ENCODE measurements around the gene SPACA7.
"Not testable (repeated sequence)": the region's sequence is repeated elsewhere in the genome, so short reads cannot be mapped to it uniquely, and the experiment has no call there.

The SPACA7 gene

GRCh38 chr13:112417079-112417478, 40.9 kb downstream of the SPACA7 start:
- no peak overlapping the region for H3K4me3 ChIP-seq (ENCODE audit: low read length in 2 of 2)
- no peaks in the 10 kb centered on the region for H3K4me1 ChIP-seq (ENCODE audit: control insufficient read depth, insufficient read depth, low read length)
- peaks cover 16 to 34% of the 10 kb centered on the region in 2 donors for H3K9me3 ChIP-seq (ENCODE audit: control insufficient read depth in 2 of 2, low read length in 2 of 2)
- H3K27me3 ChIP-seq (ENCODE audit: control insufficient read depth in 1 of 2, insufficient read depth in 2 of 2, low read length in 2 of 2), result no peaks in the 10 kb centered on the region
- no peaks in the 10 kb centered on the region for H3K36me3 ChIP-seq (ENCODE audit: control insufficient read depth in 2 of 2, insufficient read depth in 2 of 2, low read length in 2 of 2)
- no peak overlapping the region for H3K9ac ChIP-seq (ENCODE audit: low read length in 2 of 2)
- H3K27ac ChIP-seq (ENCODE audit: low read length), result no peak overlapping the region

- H3K27ac ChIP-seq (ENCODE audit: low read length), result no peak overlapping the region
- no peaks in the 10 kb centered on the region for H3K36me3 ChIP-seq (ENCODE audit: control insufficient read depth in 2 of 2, insufficient read depth in 2 of 2, low read length in 2 of 2)
- H3K9me3 ChIP-seq (ENCODE audit: control insufficient read depth in 2 of 2, low read length in 2 of 2), result peaks cover 11 to 21% of the 10 kb centered on the region in 2 donors
- H3K4me1 ChIP-seq (ENCODE audit: control insufficient read depth, insufficient read depth, low read length), result no peaks in the 10 kb centered on the region
- no peak overlapping the region for H3K4me3 ChIP-seq (ENCODE audit: low read length in 2 of 2)
- H3K27me3 ChIP-seq (ENCODE audit: control insufficient read depth in 1 of 2, insufficient read depth in 2 of 2, low read length in 2 of 2), result no peaks in the 10 kb centered on the region
- no peak overlapping the region for H3K9ac ChIP-seq (ENCODE audit: low read length in 2 of 2)
Observed at GRCh38 chr13:112424098-112424497, 47.9 kb downstream of the SPACA7 start.

GRCh38 chr13:112428704-112429103, 52.5 kb downstream of the SPACA7 start:
- no peak overlapping the region for H3K9ac ChIP-seq (ENCODE audit: low read length in 2 of 2)

GRCh38 chr13:112431734-112432133, 55.6 kb downstream of the SPACA7 start:
- peaks cover 6 to 8% of the 10 kb centered on the region in 2 donors for H3K9me3 ChIP-seq (ENCODE audit: control insufficient read depth in 2 of 2, low read length in 2 of 2)
- no peak overlapping the region for H3K4me3 ChIP-seq (ENCODE audit: low read length in 2 of 2)
- peaks cover 0 to 2% of the 10 kb centered on the region in 2 donors for H3K27me3 ChIP-seq (ENCODE audit: control insufficient read depth in 1 of 2, insufficient read depth in 2 of 2, low read length in 2 of 2)
- H3K36me3 ChIP-seq (ENCODE audit: control insufficient read depth in 2 of 2, insufficient read depth in 2 of 2, low read length in 2 of 2), result no peaks in the 10 kb centered on the region
- no peak overlapping the region for H3K27ac ChIP-seq (ENCODE audit: low read length)
- H3K9ac ChIP-seq (ENCODE audit: low read length in 2 of 2), result no peak overlapping the region
- no peaks in the 10 kb centered on the region for H3K4me1 ChIP-seq (ENCODE audit: control insufficient read depth, insufficient read depth, low read length)

More at GRCh38 chr13:112428704-112429103, 52.5 kb downstream of the SPACA7 start:
- Histone ChIP-seq H3K4me3 (ENCODE audit: low read length in 2 of 2) (no peak overlapping the region), H3K9me3 (ENCODE audit: control insufficient read depth in 2 of 2, low read length in 2 of 2) (peaks cover 2 to 15% of the 10 kb centered on the region in 2 donors), H3K4me1 (ENCODE audit: control insufficient read depth, insufficient read depth, low read length) (no peaks in the 10 kb centered on the region), H3K36me3 (ENCODE audit: control insufficient read depth in 2 of 2, insufficient read depth in 2 of 2, low read length in 2 of 2) (no peaks in the 10 kb centered on the region), H3K27me3 (ENCODE audit: control insufficient read depth in 1 of 2, insufficient read depth in 2 of 2, low read length in 2 of 2) (peaks cover 0 to 2% of the 10 kb centered on the region in 2 donors), H3K27ac (ENCODE audit: low read length) (no peak overlapping the region)

DNA sequence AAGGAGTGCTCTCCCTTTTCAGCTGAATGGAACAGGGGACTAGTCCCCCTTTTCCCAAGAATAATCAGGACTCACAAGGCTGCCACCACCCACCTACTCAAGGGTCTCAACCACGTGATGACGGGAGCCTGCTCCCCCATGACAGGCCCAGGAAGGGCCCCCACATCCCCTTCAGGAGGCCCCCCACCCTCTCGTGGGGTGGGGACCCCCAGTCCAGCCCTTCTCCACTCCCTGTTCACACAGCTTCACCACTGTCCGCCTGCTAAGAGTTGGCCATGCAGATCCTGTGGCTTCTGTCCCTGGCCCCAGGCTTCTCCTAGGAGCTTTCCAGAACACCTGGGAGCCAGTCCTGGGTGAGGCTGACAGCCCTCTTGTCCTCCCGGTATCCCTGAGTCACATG, 56.6 kb downstream of the SPACA7 start:
- not testable (repeated sequence) for H3K9ac ChIP-seq (ENCODE audit: low read length in 2 of 2); H3K27ac ChIP-seq (ENCODE audit: low read length); H3K9me3 ChIP-seq (ENCODE audit: control insufficient read depth in 2 of 2, low read length in 2 of 2); H3K4me3 ChIP-seq (ENCODE audit: low read length in 2 of 2); H3K36me3 ChIP-seq (ENCODE audit: control insufficient read depth in 2 of 2, insufficient read depth in 2 of 2, low read length in 2 of 2); H3K27me3 ChIP-seq (ENCODE audit: control insufficient read depth in 1 of 2, insufficient read depth in 2 of 2, low read length in 2 of 2); H3K4me1 ChIP-seq (ENCODE audit: control insufficient read depth, insufficient read depth, low read length)

- H3K9me3 ChIP-seq (ENCODE audit: control insufficient read depth in 2 of 2, low read length in 2 of 2); H3K9ac ChIP-seq (ENCODE audit: low read length in 2 of 2); H3K4me1 ChIP-seq (ENCODE audit: control insufficient read depth, insufficient read depth, low read length); H3K36me3 ChIP-seq (ENCODE audit: control insufficient read depth in 2 of 2, insufficient read depth in 2 of 2, low read length in 2 of 2); H3K27me3 ChIP-seq (ENCODE audit: control insufficient read depth in 1 of 2, insufficient read depth in 2 of 2, low read length in 2 of 2); H3K4me3 ChIP-seq (ENCODE audit: low read length in 2 of 2); H3K27ac ChIP-seq (ENCODE audit: low read length): not testable (repeated sequence)
Observed at GRCh38 chr13:112433517-112433916, 57.4 kb downstream of the SPACA7 start.

DNA sequence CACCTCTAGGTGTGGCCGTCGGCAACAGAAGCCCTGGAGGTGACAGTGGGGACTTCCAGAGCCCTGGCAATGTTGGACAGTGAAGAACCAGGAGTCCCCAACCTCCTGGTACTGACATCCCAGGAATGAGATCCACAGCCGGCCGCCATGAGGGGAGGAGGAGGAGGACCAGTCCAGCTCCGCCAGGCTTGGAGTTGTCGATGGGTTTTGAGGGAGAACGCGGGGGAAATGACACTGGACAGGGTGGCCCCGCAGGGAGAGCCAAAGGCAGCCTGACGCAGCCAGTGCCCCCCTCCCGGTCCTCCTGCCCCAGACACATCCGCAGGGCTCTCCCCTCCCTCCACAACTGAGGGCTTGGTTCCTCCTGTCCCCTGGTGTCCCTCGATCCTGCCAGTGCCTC, 57.9 kb downstream of the SPACA7 start:
- H3K27ac ChIP-seq (ENCODE audit: low read length), result no peak overlapping the region
- no peak overlapping the region for H3K4me3 ChIP-seq (ENCODE audit: low read length in 2 of 2)
- no peaks in the 10 kb centered on the region for H3K36me3 ChIP-seq (ENCODE audit: control insufficient read depth in 2 of 2, insufficient read depth in 2 of 2, low read length in 2 of 2)
- no peak overlapping the region for H3K9ac ChIP-seq (ENCODE audit: low read length in 2 of 2)
- H3K27me3 ChIP-seq (ENCODE audit: control insufficient read depth in 1 of 2, insufficient read depth in 2 of 2, low read length in 2 of 2), result peaks cover 0 to 2% of the 10 kb centered on the region in 2 donors
- peaks cover 5 to 6% of the 10 kb centered on the region in 2 donors for H3K9me3 ChIP-seq (ENCODE audit: control insufficient read depth in 2 of 2, low read length in 2 of 2)
- no peaks in the 10 kb centered on the region for H3K4me1 ChIP-seq (ENCODE audit: control insufficient read depth, insufficient read depth, low read length)

DNA sequence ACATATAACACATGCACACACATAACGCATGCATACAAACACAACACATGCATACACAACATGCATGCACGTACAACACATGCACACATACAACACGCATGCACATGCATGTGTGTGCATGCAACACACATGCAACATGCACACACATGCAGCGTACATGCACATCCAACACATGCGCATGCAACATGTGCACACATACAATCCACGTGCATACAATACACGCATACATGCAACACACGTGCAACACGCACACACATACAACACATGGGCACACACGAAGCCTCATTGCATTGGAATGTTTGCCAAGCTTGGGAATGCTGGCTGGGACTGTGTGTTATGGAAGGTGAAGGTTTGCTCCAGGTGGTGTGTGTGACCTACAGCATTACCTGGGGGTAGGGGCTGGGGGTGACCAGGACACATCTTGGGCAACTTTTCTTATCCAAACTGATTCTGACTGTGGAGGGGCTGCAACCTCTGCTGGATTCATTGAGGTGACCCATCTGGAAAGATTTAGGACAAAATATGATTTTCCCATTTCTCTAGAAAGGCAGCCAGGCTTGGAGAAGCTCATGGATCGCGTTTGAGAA, 58.9 kb downstream of the SPACA7 start:
- Histone ChIP-seq H3K27me3 (ENCODE audit: control insufficient read depth in 1 of 2, insufficient read depth in 2 of 2, low read length in 2 of 2) (peaks cover 0 to 4% of the 10 kb centered on the region in 2 donors), H3K9me3 (ENCODE audit: control insufficient read depth in 2 of 2, low read length in 2 of 2) (peaks cover 3 to 4% of the 10 kb centered on the region in 2 donors)

DNA sequence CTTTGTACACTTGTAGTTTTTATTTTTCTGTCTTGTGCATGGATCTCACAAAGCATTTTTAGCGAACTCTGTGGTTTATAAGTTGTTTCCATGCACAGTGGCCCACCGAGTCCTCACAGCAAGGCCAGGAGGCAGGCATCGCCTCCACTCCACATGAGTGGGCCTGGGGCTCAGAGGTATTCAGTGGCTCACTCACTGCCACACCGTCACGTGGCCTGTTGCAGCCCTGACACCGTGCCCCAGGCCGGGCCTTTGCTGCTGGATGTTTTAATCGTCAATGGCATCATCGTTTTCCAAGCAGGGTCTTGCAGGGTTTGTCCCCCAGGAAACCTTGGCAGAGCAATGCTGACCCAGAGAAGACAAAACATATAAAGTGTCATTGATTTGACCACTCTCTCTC, 59.8 kb downstream of the SPACA7 start:
- H3K27me3 ChIP-seq (ENCODE audit: control insufficient read depth in 1 of 2, insufficient read depth in 2 of 2, low read length in 2 of 2), result peaks cover 0 to 6% of the 10 kb centered on the region in 2 donors

More for the DNA sequence above, 58.9 kb downstream of the SPACA7 start:
- Histone ChIP-seq H3K27ac (ENCODE audit: low read length) (no peak overlapping the region), H3K9ac (ENCODE audit: low read length in 2 of 2) (no peak overlapping the region), H3K4me3 (ENCODE audit: low read length in 2 of 2) (no peak overlapping the region), H3K4me1 (ENCODE audit: control insufficient read depth, insufficient read depth, low read length) (no peaks in the 10 kb centered on the region), H3K36me3 (ENCODE audit: control insufficient read depth in 2 of 2, insufficient read depth in 2 of 2, low read length in 2 of 2) (no peaks in the 10 kb centered on the region)

GRCh38 chr13:112438094-112438493, 61.9 kb downstream of the SPACA7 start:
- Histone ChIP-seq H3K36me3 (ENCODE audit: control insufficient read depth in 2 of 2, insufficient read depth in 2 of 2, low read length in 2 of 2) (no peaks in the 10 kb centered on the region), H3K9me3 (ENCODE audit: control insufficient read depth in 2 of 2, low read length in 2 of 2) (peaks cover 3 to 4% of the 10 kb centered on the region in 2 donors), H3K27me3 (ENCODE audit: control insufficient read depth in 1 of 2, insufficient read depth in 2 of 2, low read length in 2 of 2) (peaks cover 10 to 16% of the 10 kb centered on the region in 2 donors), H3K4me3 (ENCODE audit: low read length in 2 of 2) (no peak overlapping the region), H3K27ac (ENCODE audit: low read length) (no peak overlapping the region), H3K4me1 (ENCODE audit: control insufficient read depth, insufficient read depth, low read length) (no peaks in the 10 kb centered on the region), H3K9ac (ENCODE audit: low read length in 2 of 2) (no peak overlapping the region)

More for the DNA sequence above, 59.8 kb downstream of the SPACA7 start:
- Histone ChIP-seq H3K36me3 (ENCODE audit: control insufficient read depth in 2 of 2, insufficient read depth in 2 of 2, low read length in 2 of 2) (no peaks in the 10 kb centered on the region), H3K4me3 (ENCODE audit: low read length in 2 of 2) (no peak overlapping the region), H3K27ac (ENCODE audit: low read length) (no peak overlapping the region), H3K4me1 (ENCODE audit: control insufficient read depth, insufficient read depth, low read length) (no peaks in the 10 kb centered on the region), H3K9ac (ENCODE audit: low read length in 2 of 2) (no peak overlapping the region), H3K9me3 (ENCODE audit: control insufficient read depth in 2 of 2, low read length in 2 of 2) (peaks cover 3 to 4% of the 10 kb centered on the region in 2 donors)

- Histone ChIP-seq H3K9me3 (ENCODE audit: control insufficient read depth in 2 of 2, low read length in 2 of 2) (peaks cover 3 to 4% of the 10 kb centered on the region in 2 donors), H3K36me3 (ENCODE audit: control insufficient read depth in 2 of 2, insufficient read depth in 2 of 2, low read length in 2 of 2) (no peaks in the 10 kb centered on the region), H3K27ac (ENCODE audit: low read length) (no peak overlapping the region), H3K27me3 (ENCODE audit: control insufficient read depth in 1 of 2, insufficient read depth in 2 of 2, low read length in 2 of 2) (peaks cover 14 to 20% of the 10 kb centered on the region in 2 donors), H3K4me3 (ENCODE audit: low read length in 2 of 2) (no peak overlapping the region), H3K4me1 (ENCODE audit: control insufficient read depth, insufficient read depth, low read length) (peaks cover under 1% of the 10 kb centered on the region), H3K9ac (ENCODE audit: low read length in 2 of 2) (no peak overlapping the region)
Observed at GRCh38 chr13:112438515-112438914, 62.4 kb downstream of the SPACA7 start.

All from stomach smooth muscle (tissue), 2 donors.